PFSK-1 (cell line): Measurements from ENCODE around the gene CELF4.

Experiments
- POLR2AphosphoS5 ChIP-seq: IDR thresholded peaks from 2 replicates; pipeline ENCODE4 v1.6.1; 2012; ENCODE audit warnings: low read depth, mild to moderate bottlenecking, control low read depth, low read length, moderate library complexity
- TAF1 ChIP-seq: IDR thresholded peaks from 2 replicates; pipeline ENCODE4 v1.6.1; 2012; ENCODE audit warnings: low read length, control low read depth, borderline replicate concordance; ENCODE audit not compliant: insufficient read depth
- TF ChIP-seq, protein P1 (sequence below), 2 experiments: IDR thresholded peaks; 2 replicates each; pipeline versions ENCODE4 v1.6.1 to v1.8.0; 2011 to 2012; ENCODE audit warnings: low read depth in 2 of 2, low read length in 2 of 2, control low read depth in 1 of 2, inconsistent platforms in 1 of 2, mild to moderate bottlenecking in 1 of 2, moderate library complexity in 1 of 2; ENCODE audit not compliant: insufficient read depth in 1 of 2

DNA sequence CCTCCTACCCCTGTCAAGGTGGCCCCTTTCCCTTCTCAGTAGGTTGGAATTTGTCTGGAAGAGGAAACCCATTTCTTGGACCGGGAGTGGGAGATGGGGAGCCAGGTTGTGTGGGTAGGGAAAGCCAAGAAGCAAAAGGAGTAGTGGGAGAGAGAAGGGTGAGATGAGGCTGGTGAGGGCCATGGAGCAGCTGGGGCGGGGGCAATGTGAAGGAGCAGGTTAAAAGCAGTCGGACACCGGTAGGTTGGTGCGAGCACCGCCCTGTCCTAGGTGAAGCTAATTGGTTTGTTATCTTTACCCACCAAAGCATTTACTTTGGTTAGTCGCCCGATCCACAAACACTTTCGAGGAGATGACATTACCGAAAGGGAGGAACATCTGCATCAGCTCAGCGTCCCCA is 306.8 kb downstream of the CELF4 start:
- TF ChIP-seq POLR2AphosphoS5 (no peak), TAF1 (no peak)
- TF ChIP-seq, protein P1, sequence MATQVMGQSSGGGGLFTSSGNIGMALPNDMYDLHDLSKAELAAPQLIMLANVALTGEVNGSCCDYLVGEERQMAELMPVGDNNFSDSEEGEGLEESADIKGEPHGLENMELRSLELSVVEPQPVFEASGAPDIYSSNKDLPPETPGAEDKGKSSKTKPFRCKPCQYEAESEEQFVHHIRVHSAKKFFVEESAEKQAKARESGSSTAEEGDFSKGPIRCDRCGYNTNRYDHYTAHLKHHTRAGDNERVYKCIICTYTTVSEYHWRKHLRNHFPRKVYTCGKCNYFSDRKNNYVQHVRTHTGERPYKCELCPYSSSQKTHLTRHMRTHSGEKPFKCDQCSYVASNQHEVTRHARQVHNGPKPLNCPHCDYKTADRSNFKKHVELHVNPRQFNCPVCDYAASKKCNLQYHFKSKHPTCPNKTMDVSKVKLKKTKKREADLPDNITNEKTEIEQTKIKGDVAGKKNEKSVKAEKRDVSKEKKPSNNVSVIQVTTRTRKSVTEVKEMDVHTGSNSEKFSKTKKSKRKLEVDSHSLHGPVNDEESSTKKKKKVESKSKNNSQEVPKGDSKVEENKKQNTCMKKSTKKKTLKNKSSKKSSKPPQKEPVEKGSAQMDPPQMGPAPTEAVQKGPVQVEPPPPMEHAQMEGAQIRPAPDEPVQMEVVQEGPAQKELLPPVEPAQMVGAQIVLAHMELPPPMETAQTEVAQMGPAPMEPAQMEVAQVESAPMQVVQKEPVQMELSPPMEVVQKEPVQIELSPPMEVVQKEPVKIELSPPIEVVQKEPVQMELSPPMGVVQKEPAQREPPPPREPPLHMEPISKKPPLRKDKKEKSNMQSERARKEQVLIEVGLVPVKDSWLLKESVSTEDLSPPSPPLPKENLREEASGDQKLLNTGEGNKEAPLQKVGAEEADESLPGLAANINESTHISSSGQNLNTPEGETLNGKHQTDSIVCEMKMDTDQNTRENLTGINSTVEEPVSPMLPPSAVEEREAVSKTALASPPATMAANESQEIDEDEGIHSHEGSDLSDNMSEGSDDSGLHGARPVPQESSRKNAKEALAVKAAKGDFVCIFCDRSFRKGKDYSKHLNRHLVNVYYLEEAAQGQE (IDR thresholded peaks at IDR 0.05; ENCODE audit: insufficient read depth in 1 of 2, low read depth in 2 of 2, low read length in 2 of 2) = no peak
